Measurements from ENCODE around the gene PSME2. TPM values are rescaled to one million over a fixed set of nuclear protein-coding genes. Genes with fewer than 3 reads are reported as not detected.

PSME2 gene
- total and polyA plus RNA-seq, 9 of the 15 experiments (the other 6 are each of a cell fraction or from before 2014, with no cell fraction given), result 111 to 579 (median 159) TPM

DNA sequence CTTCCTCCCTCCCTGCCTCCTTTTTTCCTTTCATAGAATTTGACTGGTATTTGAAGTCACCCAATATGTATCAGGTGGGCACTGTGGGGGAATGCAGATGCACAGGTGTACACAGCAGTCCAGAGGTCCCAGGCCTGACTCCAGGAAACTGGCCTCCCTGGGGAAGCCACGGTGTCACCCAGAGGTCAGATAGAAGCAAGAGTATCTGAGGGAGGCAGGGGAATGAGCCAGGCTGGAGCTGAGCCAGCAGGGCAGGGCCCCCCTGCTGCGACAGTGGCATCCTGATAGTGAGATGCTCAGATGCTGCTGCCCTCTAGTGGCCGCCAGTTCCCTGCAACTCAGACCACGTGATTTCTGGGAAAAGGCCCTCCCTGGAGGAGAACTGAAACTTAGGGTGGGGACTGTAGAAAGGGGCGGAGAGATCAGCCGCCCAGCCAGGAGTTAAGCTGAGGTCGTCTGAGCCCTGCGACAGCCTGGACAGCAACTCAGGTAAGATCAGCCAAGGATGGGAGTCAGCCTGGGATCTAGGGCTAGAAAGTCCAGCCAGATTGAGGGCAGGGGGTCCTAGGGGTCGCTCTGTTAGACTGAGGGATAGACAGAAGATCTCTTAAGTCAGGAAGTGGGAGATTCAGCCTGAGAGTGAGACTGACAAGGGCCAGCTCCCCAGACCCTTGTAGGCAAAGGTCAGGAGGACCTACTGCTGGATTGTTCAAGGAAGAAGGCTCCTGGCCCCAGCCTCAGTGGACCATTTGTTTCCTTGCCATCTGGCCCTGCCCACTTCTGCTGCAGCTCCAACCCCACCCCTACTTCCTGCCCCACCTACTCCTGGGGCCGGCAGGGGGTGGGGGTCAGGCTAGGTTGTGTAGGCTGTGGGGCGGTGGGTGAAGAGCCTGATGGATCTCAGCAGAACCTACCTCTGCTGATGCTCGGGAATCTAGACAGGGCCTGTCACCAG is 14.7 kb upstream of the PSME2 start, which contains the start of gene IRF9 (continued):
- TF ChIP-seq MEF2A (IDR thresholded peaks at IDR 0.05; ENCODE audit: control insufficient read depth, low read depth, low read length) (no peak), ZNF316 (IDR thresholded peaks at IDR 0.05) (no peak), SAFB2 (IDR thresholded peaks at IDR 0.05; ENCODE audit: borderline replicate concordance, low read depth, low read length, severe bottlenecking) (no peak), TSC22D4 (tag; IDR thresholded peaks at IDR 0.05) (no peak), NFRKB (IDR thresholded peaks at IDR 0.05; ENCODE audit: low read depth) (no peak), NR4A1 (CRISPR knock-in tag; IDR thresholded peaks at IDR 0.05) (no peak), NR4A1 (tag; IDR thresholded peaks at IDR 0.05) (no peak), SRF (CRISPR knock-in tag; IDR thresholded peaks at IDR 0.05) (peak in 1 of 2 experiments; percentile 90; a peak in 1 of 4 replicates), ZNF146 (CRISPR knock-in tag; IDR thresholded peaks at IDR 0.05; ENCODE audit: unreplicated experiment) (no peak), ZNF699 (CRISPR knock-in tag; IDR thresholded peaks at IDR 0.05; ENCODE audit: insufficient replicate concordance) (no peak), SMAD1 (IDR thresholded peaks at IDR 0.05; ENCODE audit: low read depth, low read length, partially characterized antibody) (peak; percentile 67), ZNF76 (CRISPR knock-in tag; IDR thresholded peaks at IDR 0.05; ENCODE audit: borderline replicate concordance) (no peak), ZNF324 (CRISPR knock-in tag; IDR thresholded peaks at IDR 0.05) (no peak), MEIS2 (IDR thresholded peaks at IDR 0.05; ENCODE audit: partially characterized antibody) (peak; percentile 34), ZNF41 (CRISPR knock-in tag; conservative IDR thresholded peaks at IDR 0.05) (no peak), TCF3 (CRISPR knock-in tag; IDR thresholded peaks at IDR 0.05) (peak; percentile 45), ZZZ3 (IDR thresholded peaks at IDR 0.05) (no peak)
- TF ChIP-seq, protein P1, sequence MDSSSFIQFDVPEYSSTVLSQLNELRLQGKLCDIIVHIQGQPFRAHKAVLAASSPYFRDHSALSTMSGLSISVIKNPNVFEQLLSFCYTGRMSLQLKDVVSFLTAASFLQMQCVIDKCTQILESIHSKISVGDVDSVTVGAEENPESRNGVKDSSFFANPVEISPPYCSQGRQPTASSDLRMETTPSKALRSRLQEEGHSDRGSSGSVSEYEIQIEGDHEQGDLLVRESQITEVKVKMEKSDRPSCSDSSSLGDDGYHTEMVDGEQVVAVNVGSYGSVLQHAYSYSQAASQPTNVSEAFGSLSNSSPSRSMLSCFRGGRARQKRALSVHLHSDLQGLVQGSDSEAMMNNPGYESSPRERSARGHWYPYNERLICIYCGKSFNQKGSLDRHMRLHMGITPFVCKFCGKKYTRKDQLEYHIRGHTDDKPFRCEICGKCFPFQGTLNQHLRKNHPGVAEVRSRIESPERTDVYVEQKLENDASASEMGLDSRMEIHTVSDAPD (CRISPR knock-in tag; IDR thresholded peaks at IDR 0.05), result no peak
- TF ChIP-seq, protein P2, sequence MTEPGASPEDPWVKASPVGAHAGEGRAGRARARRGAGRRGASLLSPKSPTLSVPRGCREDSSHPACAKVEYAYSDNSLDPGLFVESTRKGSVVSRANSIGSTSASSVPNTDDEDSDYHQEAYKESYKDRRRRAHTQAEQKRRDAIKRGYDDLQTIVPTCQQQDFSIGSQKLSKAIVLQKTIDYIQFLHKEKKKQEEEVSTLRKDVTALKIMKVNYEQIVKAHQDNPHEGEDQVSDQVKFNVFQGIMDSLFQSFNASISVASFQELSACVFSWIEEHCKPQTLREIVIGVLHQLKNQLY (CRISPR knock-in tag; conservative IDR thresholded peaks at IDR 0.05), result no peak
- TF ChIP-seq, protein P3, sequence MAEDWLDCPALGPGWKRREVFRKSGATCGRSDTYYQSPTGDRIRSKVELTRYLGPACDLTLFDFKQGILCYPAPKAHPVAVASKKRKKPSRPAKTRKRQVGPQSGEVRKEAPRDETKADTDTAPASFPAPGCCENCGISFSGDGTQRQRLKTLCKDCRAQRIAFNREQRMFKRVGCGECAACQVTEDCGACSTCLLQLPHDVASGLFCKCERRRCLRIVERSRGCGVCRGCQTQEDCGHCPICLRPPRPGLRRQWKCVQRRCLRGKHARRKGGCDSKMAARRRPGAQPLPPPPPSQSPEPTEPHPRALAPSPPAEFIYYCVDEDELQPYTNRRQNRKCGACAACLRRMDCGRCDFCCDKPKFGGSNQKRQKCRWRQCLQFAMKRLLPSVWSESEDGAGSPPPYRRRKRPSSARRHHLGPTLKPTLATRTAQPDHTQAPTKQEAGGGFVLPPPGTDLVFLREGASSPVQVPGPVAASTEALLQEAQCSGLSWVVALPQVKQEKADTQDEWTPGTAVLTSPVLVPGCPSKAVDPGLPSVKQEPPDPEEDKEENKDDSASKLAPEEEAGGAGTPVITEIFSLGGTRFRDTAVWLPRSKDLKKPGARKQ (CRISPR knock-in tag; IDR thresholded peaks at IDR 0.05), result no peak
- TF ChIP-seq, protein P4, sequence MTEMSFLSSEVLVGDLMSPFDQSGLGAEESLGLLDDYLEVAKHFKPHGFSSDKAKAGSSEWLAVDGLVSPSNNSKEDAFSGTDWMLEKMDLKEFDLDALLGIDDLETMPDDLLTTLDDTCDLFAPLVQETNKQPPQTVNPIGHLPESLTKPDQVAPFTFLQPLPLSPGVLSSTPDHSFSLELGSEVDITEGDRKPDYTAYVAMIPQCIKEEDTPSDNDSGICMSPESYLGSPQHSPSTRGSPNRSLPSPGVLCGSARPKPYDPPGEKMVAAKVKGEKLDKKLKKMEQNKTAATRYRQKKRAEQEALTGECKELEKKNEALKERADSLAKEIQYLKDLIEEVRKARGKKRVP (CRISPR knock-in tag; IDR thresholded peaks at IDR 0.05), result no peak
- TF ChIP-seq, protein P5, sequence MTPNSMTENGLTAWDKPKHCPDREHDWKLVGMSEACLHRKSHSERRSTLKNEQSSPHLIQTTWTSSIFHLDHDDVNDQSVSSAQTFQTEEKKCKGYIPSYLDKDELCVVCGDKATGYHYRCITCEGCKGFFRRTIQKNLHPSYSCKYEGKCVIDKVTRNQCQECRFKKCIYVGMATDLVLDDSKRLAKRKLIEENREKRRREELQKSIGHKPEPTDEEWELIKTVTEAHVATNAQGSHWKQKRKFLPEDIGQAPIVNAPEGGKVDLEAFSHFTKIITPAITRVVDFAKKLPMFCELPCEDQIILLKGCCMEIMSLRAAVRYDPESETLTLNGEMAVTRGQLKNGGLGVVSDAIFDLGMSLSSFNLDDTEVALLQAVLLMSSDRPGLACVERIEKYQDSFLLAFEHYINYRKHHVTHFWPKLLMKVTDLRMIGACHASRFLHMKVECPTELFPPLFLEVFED (CRISPR knock-in tag; conservative IDR thresholded peaks at IDR 0.05), result no peak

All from K562 (cell line).